Progenitor cell of endocrine pancreas (in vitro differentiated cells): ENCODE measurements around the gene COLGALT1. TPM values are rescaled to one million over a fixed set of nuclear protein-coding genes. Genes with fewer than 3 reads are reported as not detected.

Experiments used
- DNase-seq: peaks from one replicate; pipeline ENCODE4 v3.0.0; 2021; ENCODE audit warnings: low spot score; ENCODE audit not compliant: unreplicated experiment
- H3K27ac Mint-ChIP-seq: 2 replicates; pipeline ENCODE4 v1.8.0; 2021; ENCODE audit warnings: mild to moderate bottlenecking, moderate library complexity, mixed read lengths
- H3K27me3 Mint-ChIP-seq: 2 replicates; pipeline ENCODE4 v1.8.0; 2021; ENCODE audit warnings: mixed read lengths
- H3K36me3 Mint-ChIP-seq: 2 replicates; pipeline ENCODE4 v1.8.0; 2022; ENCODE audit warnings: mixed read lengths; ENCODE audit not compliant: insufficient read depth
- H3K4me1 Mint-ChIP-seq: 2 replicates; pipeline ENCODE4 v1.8.0; 2021; ENCODE audit warnings: low read depth, mixed read lengths
- H3K4me3 Mint-ChIP-seq: 2 replicates; pipeline ENCODE4 v1.8.0; 2021; ENCODE audit warnings: low read depth, mild to moderate bottlenecking, moderate library complexity, mixed read lengths
- H3K9me3 Mint-ChIP-seq: 2 replicates; pipeline ENCODE4 v1.8.0; 2021; ENCODE audit warnings: low read depth, mixed read lengths
- total RNA-seq: library from RNA; stranded (reverse); gene quantifications from 2 replicates; pipeline ENCODE4 v1.2.1, GENCODE V29; 2021
- TF ChIP-seq, protein P1 (sequence below): fragments of 200-600 bp; sonication (generic); IDR thresholded peaks from one replicate; pipeline ENCODE4 v1.5.0; 2021; ENCODE audit warnings: antibody characterized with exemption, mild to moderate bottlenecking; ENCODE audit not compliant: unreplicated experiment

Gene COLGALT1
- total RNA-seq, 1 donor from 2014 or later, result 54.3 TPM

GRCh38 chr19:17572638-17573037 lies 17.2 kb downstream of the COLGALT1 start:
- Mint-ChIP-seq H3K4me3 (no peak overlapping the region), H3K9me3 (no peaks in the 10 kb centered on the region), H3K27me3 (no peaks in the 10 kb centered on the region), H3K36me3 (peaks cover 14% of the 10 kb centered on the region), H3K27ac (no peak overlapping the region), H3K4me1 (no peaks in the 10 kb centered on the region)
- DNase-seq, result no peak
- TF ChIP-seq, protein P1, sequence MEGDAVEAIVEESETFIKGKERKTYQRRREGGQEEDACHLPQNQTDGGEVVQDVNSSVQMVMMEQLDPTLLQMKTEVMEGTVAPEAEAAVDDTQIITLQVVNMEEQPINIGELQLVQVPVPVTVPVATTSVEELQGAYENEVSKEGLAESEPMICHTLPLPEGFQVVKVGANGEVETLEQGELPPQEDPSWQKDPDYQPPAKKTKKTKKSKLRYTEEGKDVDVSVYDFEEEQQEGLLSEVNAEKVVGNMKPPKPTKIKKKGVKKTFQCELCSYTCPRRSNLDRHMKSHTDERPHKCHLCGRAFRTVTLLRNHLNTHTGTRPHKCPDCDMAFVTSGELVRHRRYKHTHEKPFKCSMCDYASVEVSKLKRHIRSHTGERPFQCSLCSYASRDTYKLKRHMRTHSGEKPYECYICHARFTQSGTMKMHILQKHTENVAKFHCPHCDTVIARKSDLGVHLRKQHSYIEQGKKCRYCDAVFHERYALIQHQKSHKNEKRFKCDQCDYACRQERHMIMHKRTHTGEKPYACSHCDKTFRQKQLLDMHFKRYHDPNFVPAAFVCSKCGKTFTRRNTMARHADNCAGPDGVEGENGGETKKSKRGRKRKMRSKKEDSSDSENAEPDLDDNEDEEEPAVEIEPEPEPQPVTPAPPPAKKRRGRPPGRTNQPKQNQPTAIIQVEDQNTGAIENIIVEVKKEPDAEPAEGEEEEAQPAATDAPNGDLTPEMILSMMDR, result no peak

GRCh38 chr19:17575871-17576757 lies 20.7 kb downstream of the COLGALT1 start:
- H3K27me3 Mint-ChIP-seq, result no peaks in the 10 kb centered on the region
- no peaks in the 10 kb centered on the region for H3K9me3 Mint-ChIP-seq
- no peak overlapping the region for H3K4me3 Mint-ChIP-seq
- peaks cover 19% of the 10 kb centered on the region for H3K36me3 Mint-ChIP-seq
- DNase-seq, result no peak
- no peak overlapping the region for H3K27ac Mint-ChIP-seq
- no peaks in the 10 kb centered on the region for H3K4me1 Mint-ChIP-seq
- TF ChIP-seq, protein P1, result no peak

GRCh38 chr19:17576758-17577456 lies 21.5 kb downstream of the COLGALT1 start:
- Mint-ChIP-seq H3K27ac (no peak overlapping the region), H3K4me3 (no peak overlapping the region)
- DNase-seq, result peak; percentile 43

GRCh38 chr19:17577457-17578097 lies 22.1 kb downstream of the COLGALT1 start:
- Mint-ChIP-seq H3K4me3 (no peak overlapping the region), H3K36me3 (peaks cover 16% of the 10 kb centered on the region), H3K4me1 (no peaks in the 10 kb centered on the region), H3K27me3 (no peaks in the 10 kb centered on the region), H3K27ac (no peak overlapping the region), H3K9me3 (no peaks in the 10 kb centered on the region)
- DNase-seq, result no peak
- TF ChIP-seq, protein P1, result no peak

More at GRCh38 chr19:17576758-17577456, 21.5 kb downstream of the COLGALT1 start:
- TF ChIP-seq, protein P1, result no peak
- H3K36me3 Mint-ChIP-seq, result peaks cover 19% of the 10 kb centered on the region
- no peaks in the 10 kb centered on the region for H3K9me3 Mint-ChIP-seq
- no peaks in the 10 kb centered on the region for H3K4me1 Mint-ChIP-seq
- H3K27me3 Mint-ChIP-seq, result no peaks in the 10 kb centered on the region

DNA sequence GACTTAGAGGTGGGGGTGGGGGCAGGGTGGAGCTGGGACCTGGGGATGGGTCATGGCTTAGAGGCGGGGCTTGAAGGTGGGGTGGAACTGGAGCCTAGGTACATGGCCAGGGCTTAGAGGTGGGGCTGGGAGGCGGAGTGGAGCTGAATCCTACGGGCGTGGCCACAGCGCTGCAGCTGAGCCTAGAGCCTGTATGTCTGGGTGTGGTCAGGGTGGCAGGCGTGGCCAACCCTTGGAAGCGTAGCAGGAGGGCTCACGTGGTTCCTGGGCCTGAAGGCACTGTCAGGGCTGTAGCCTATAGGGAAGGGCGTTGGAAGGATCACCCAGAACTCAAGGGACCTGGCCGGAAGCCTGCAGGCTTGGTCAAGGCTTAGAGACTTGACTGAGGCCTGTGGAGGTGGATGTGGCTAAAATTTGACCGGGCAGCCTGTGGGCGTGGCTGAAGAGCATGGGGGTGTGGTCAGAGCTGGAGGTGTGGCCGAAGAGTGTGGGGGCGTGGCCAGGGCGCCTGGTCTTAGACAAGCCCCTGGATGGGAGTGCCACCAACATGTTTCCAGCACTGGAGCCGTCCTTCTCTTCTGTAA lies 24.3 kb downstream of the COLGALT1 start:
- Mint-ChIP-seq H3K4me3 (no peak overlapping the region), H3K27me3 (no peaks in the 10 kb centered on the region), H3K36me3 (peaks cover 13% of the 10 kb centered on the region), H3K27ac (peak overlapping the region; percentile 66), H3K9me3 (no peaks in the 10 kb centered on the region), H3K4me1 (no peaks in the 10 kb centered on the region)
- TF ChIP-seq, protein P1, result no peak
- DNase-seq, result no peak
